CD4-positive, alpha-beta T cell treated with Interleukin-4 for 1 hour (primary cell): ENCODE results near the gene NECTIN2.
"Not testable (repeated sequence)": the region's sequence is repeated elsewhere in the genome, so short reads cannot be mapped to it uniquely, and the experiment has no call there.

ENCODE experiments used
- DNase-seq, 2 donors: peaks; one replicate each; pipeline ENCODE4 v3.0.0-alpha.2; 2020 to 2022

Gene NECTIN2

DNA sequence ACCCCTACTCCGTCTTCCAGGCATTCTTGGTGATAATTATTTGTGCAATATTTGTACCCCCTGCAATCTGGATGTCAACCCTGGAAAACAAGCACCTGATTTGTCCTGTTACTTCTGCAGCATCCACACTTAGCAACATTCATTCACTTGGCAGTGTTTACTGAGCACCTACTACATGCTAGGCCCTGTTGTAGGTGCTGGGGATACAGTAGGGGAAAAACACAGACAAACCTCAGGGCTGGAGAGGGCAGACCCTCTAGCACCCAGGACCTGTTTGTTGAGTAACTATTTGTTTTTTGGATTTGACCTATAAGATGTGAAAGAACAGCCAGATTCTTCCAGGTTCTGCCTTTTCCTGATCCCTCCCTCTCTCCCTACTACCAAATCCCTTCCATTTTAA, 9.5 kb downstream of the NECTIN2 start:
- no peak for DNase-seq

DNA sequence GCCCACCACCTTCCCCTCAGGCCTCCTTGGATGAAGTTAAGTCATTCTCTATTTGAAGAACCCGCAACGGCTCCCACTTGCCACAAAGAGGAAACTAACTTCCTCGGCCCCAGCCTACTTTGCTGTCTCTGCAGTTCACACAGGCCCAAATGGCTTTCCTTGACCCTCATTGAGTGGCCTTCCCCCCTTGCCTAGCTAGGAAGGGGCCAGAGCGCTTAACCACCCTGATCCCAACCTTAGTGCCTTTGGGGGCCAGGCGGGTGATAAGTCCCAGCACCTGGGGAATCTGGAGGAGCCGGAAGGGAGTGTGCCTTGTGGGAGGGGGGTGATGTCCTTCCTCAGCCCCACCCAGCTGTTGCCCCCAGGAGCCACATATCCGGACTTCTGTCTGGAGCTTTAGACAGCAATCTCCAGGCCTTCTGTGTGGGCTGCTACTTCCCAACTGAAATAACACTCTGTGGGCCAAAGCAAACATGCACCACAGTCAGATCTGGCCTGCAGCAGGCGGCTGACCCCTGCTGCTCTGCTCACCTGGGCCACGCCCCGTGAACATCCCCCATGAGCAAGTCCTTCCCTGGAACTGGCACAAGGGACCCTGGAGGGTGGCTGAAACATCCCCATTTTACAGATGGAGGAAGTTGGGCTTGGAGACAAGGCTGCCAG, 10.5 kb downstream of the NECTIN2 start:
- DNase-seq: no peak

DNA sequence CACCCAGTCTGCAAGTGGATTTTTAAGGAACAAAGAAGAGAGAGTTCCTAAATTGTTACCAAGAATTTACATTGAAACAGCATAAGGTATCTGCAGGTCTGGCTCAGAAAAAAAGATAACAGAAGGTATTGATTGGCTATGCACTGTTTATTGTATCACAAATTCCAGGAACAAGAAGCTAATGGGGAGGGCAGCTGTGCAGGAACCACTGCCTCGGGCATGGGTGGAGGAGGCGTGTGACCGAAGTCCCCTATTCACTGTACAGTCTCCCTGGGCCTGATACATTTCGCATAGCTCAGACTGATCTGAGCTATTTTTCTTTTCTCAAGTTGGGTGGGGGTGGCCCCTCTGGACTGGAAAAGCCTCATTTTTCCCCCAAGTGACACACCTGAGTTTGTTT, 11.7 kb downstream of the NECTIN2 start:
- DNase-seq: no peak

DNA sequence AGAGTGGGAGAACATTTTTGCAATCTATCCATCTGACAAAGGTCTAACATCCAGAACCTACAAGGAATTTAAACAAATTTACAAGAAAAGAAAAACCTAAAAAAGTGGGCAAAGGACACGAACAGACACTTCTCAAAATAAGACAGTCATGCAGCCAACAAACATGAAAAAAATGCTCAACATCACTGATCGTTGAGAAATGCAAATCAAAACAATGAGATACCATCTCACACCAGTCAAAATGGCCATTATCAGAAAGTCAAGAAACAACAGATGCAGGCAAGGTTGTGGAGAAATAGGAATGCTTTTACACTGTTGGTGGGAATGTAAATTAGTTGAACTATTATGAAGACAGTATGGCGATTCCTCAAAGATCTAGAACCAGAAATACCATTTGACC, 15.5 kb downstream of the NECTIN2 start:
- DNase-seq: not testable (repeated sequence)

DNA sequence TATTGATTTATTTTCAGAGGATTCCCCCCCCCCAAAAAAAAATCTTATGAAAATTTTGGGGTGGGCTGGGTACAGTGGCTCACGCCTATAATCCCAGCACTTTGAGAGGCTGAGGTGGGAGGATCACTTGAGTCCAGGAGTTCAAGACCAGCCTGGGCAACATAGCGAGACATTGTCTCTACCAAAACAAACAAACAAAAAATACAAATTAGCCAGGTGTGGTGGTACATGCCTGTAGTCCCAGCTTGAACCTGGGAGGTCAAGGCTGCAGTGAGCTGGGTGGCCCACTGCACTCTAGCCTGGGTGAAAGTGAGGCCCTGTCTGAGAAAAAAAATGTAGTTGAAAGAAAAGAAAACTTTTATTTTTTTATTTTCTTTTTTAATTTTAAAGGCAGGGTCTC, 17.9 kb downstream of the NECTIN2 start:
- DNase-seq: no peak

DNA sequence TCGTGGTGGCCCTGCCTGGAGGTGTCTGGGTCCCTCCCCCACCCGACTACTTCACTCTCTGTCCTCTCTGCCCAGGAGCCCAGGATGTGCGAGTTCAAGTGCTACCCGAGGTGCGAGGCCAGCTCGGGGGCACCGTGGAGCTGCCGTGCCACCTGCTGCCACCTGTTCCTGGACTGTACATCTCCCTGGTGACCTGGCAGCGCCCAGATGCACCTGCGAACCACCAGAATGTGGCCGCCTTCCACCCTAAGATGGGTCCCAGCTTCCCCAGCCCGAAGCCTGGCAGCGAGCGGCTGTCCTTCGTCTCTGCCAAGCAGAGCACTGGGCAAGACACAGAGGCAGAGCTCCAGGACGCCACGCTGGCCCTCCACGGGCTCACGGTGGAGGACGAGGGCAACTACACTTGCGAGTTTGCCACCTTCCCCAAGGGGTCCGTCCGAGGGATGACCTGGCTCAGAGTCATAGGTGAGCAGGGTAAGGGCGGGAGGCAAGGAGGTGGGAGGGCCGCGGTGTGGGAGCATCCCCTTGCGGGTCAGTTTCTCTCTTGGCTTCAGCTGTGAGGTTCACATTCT, 19.2 kb downstream of the NECTIN2 start:
- no peak for DNase-seq

DNA sequence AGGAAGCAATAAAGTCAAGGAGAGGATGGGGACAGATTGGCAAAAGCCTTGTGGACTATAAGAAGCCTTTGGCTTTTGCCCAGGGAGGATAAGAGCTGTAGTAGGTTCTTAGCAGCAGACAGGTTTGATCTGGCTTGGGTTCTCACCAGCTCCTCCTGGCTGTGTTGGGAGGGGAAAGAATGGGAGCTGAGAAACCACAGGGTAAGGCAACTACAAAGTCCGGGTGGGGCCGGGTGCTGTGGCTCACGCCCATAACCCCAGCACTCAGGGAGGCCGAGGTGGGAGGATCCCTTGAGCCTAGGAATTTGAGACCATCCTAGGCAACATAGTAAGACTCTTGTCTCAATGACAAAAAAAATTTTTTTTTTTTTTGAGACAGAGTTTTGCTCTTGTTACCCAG, 20.6 kb downstream of the NECTIN2 start:
- no peak for DNase-seq

DNA sequence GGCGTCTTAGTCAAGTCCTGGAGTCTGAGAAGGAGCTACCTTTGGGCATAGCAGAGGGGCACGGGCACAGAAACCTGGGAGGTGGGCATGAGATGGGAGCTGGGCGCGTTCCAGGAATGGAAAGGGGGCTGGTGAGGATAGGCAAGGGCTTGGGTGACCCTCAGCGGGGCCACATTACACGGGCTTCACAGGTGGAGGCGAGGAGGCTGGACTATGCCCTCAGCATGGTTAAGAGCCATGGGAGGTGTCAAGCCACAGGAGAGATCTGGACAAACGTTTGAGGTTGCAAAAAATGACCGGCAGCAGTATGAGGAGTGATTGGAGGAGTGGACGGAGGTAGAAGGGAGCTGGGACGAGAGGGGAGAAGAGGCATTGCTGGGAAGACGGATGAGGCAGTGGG, 21.5 kb downstream of the NECTIN2 start:
- no peak for DNase-seq

DNA sequence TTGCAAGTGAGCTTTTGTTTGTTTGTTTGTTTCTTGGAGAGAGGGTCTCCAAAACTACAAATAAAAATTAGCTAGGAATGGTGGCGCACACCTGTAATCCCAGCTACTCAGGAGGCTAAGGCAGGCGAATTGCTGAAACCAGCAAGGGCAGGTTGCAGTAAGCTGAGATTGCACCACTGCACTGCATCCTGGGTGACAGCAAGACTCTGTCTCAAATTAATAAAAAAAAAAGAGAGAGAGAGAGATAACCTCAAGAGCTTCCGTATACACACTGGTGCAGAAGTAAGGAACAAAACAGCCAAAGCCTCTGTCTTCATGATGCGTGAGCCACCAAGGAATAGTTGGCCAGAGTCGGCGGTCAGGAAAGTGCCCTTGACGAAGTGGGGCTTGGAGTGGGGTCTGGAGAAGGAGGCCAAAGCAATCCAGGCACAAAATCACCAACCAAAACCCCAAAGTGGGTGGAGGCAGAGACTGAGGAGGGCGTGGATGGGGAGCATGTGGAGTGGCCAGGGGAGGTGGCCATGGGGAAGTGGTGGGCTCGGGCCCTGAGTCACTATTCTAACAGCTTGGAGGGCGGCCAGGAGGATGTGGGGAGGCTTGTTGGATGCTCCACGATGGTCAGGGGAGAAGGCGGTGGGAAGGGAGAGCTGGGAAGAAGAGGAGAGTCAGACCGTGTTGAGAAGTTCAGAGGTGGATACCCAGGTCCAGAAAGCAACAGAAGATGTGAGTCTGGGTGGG, 23.8 kb downstream of the NECTIN2 start:
- no peak for DNase-seq

DNA sequence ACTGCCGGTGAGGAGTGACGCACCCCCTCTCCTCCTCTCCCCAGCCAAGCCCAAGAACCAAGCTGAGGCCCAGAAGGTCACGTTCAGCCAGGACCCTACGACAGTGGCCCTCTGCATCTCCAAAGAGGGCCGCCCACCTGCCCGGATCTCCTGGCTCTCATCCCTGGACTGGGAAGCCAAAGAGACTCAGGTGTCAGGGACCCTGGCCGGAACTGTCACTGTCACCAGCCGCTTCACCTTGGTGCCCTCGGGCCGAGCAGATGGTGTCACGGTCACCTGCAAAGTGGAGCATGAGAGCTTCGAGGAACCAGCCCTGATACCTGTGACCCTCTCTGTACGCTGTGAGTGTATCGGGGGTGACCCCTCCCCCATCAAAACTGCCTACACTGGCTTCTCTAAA, 25.7 kb downstream of the NECTIN2 start:
- DNase-seq: no peak

DNA sequence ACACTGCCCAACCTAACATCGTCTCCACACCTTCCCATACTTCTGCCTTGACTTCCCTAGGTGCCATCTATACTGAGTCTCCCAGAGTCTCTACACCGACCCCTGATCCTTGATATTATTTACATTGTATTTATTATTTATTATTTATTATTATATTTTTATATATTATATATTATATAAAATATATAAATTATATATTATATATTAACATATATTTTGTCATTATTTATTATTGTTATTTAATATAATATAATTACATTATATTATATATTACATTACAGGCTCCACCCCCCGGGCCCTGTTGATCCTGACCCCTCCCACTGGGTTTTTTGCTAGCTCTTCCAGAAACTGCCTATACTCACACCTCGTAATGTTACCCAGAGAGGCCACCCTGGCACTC, 26.6 kb downstream of the NECTIN2 start:
- no peak for DNase-seq

DNA sequence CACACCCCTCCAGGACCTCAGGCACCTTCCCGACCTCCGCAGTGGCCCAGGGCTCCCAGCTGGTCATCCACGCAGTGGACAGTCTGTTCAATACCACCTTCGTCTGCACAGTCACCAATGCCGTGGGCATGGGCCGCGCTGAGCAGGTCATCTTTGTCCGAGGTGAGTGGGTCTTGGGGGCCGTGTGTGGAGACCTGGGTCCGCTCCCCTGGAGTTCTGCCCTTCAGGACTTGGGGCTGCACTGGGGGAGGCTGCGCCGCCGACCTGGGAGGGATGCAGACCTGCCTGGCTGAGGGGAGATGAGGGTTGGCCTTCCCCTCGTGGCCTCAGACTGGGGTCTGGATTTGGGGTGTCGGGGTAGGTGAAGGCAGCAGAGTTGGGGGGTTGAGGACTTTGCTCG, 28.2 kb downstream of the NECTIN2 start:
- DNase-seq: no peak

DNA sequence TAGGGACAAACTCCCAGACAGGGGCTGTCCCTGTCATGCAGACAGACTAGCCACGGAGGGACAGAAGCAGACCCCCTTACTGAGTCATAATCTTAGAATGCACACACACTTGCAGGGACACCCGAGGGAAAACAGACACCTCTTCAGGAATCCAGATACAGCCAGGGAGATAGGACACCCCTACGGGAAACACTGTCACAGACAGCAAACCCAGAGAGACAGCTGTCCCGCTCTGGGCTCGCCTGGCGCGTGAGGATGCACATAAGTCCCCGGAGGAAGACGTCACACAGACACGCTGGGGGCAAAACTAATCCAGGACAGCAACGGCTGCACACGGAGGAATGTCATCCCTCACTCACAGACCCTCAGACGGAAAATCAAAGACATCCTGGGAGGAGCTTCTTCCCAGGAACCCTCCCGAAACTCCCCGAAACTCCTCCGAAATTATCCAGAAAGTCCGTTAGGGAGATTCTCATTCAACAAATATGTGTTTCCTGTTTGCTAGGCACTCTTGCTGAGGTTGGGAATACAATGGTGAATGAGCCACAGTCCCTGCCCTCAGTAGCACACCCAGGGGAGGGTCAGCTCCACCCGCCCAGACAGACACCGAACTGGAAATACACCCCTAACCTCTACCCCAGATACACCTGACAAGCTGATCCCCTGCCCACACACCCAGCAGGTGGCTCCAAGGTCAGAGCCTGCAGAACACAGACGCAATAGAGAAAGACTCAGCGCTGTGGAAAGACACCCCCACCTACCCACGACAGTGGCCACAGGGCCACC, 29.8 kb downstream of the NECTIN2 start:
- DNase-seq: no peak

DNA sequence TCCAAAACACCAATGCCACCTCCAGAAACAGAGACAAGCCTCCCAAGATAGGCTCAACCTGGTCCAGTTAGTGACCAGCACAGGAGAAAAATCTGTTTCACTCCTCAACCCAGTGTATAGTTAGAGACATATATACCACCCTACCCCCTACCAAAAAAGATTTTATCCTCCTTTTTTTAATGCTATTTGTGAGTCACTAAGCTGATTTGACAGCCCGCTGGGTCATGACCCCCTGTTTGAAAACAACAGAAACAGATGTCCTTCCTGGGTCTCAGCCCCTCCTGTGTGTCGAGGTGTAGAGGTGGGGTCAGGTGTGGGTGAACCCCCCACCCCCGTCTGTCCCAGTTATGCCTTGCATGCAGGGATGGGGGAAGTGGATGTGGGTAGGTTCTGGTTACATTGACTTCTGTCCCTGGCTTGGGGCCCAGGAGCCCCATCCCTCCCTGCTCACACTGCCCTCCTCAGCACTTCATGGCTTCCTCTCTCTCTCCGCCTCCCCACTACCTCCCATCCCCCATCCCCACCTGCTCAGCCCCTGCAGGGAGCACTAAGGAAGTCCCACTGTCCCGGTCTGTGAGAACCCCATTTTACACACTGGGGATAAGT, 30.9 kb downstream of the NECTIN2 start:
- no peak for DNase-seq

DNA sequence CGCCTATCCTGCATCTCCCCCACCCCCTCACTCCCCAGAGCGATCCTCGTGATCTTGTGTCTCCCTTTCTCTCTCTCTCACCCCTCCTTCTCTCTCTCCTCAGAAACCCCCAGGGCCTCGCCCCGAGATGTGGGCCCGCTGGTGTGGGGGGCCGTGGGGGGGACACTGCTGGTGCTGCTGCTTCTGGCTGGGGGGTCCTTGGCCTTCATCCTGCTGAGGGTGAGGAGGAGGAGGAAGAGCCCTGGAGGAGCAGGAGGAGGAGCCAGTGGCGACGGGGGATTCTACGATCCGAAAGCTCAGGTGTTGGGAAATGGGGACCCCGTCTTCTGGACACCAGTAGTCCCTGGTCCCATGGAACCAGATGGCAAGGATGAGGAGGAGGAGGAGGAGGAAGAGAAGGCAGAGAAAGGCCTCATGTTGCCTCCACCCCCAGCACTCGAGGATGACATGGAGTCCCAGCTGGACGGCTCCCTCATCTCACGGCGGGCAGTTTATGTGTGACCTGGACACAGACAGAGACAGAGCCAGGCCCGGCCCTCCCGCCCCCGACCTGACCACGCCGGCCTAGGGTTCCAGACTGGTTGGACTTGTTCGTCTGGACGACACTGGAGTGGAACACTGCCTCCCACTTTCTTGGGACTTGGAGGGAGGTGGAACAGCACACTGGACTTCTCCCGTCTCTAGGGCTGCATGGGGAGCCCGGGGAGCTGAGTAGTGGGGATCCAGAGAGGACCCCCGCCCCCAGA, 32.2 kb downstream of the NECTIN2 start:
- no peak for DNase-seq

DNA sequence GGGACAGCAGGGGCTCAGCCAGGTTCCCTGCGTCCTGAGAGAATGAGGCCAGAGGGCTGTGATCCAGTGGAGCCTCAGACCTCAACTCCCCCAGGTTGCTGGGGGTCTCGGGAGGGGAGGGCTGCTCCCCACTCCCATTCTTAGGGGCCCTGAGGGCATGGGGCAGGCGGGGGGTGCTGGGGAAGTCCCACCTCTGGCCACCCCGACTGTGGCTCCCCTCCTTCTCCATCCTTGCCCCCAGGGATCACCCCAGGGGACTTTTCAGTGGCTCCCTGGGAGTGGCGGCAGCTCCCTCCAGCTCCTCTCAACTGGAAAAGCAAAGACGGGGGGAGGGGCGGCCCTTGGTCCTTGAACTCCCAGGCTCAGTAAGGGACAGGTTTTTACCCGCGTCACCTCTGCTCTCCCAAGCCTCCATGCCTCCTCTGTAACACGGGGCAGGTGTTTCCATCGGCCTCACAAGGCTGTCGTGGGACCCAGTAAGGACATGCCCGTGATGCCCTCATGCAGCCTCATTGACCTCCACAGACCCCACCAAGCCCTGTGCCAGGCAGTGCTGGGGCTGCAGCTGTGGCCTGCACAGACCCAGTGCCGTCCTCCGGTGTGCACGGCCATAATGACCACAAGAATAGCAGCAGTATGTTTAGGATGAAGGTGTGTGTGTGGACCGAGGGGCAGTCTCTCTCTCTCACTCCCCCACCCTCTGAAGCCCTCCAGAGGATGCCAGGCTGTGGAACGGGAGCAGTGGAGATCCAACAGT, 33.4 kb downstream of the NECTIN2 start:
- no peak for DNase-seq

DNA sequence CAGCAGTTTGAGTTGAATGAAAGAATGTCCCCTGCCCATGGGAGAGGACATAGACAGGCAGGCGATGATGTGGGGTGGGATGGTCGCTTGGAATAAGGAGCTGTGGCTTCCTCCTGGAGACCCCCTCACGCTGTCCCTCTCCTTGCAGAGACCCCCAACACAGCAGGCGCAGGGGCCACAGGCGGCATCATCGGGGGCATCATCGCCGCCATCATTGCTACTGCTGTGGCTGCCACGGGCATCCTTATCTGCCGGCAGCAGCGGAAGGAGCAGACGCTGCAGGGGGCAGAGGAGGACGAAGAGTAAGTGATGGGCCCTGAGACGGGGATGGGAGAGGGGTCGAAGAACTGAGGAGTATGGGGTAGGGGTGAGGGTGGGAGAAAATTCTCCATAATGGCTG, 36.0 kb downstream of the NECTIN2 start:
- DNase-seq: no peak

DNA sequence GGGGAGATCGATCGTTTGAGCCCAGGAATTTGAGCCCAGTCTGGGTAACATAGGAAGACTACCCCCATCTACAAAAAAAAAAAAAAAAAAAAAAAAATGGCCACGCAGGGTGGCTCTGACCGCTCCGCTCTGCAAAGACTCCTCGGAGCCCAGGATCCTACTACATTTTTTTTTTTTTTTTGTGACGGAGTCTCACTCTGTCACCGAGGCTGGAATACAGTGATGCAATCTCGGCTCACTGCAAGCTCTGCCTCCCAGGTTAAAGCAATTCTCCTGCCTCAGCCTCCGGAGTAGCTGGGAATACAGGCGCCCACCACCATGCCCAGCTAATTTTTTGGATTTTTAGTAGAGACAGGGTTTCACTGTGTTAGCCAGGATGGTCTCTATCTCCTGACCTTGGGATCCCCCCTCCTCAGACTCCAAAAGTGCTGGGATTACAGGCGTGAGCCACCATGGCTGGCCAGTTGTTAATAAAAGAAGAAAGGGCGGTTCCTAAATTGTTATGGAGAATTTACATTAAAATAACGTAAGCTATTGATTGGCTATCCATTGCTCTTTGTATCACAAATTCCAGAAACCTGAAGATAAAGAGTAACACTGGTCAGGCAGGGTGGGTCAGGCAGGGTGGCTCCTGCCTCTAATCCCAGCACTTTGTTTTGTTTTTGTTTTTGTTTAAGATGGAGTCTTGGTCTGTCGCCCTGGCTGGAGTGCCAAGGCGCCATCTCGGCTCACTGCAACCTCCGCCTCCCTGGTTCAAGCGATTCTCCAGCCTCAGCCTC, 36.7 kb downstream of the NECTIN2 start:
- not testable (repeated sequence) for DNase-seq

DNA sequence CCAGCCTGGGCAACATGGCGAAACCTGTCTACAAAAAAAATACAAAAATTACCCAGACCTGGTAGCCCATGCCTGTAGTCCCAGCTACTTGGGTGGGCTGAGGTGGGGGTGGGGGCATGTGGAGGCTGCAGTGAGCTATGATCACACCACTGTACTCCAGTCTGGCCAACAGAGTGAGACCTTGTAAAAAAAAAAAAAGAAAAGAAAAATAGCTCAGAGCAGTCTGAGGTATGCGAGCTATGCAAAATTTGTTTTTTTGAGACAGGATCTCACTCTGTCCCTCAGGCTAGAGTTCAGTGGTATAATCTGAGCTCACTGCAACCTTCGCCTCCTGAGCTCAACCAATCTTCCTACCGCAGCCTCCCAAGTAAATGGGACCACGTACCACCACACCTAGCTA, 37.8 kb downstream of the NECTIN2 start:
- DNase-seq: no peak

DNA sequence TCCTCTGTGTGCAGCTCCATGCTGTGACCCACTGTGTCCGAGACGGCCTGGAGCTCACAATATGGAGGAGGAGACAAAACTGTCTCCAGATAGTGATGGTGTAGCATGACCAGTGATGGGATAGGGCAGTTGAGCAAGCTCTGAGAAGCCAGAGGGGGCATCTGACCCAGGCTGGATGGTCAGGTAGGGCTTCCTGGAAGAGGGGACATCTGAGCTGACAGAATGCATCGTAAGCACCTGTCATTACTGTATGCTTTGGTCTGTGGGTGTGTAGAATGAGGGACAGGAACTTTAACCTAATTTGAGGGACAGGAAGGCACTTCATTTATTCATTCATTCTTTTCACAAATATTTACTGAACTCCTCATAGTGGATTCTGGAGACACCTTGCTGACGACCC, 38.5 kb downstream of the NECTIN2 start:
- no peak for DNase-seq

DNA sequence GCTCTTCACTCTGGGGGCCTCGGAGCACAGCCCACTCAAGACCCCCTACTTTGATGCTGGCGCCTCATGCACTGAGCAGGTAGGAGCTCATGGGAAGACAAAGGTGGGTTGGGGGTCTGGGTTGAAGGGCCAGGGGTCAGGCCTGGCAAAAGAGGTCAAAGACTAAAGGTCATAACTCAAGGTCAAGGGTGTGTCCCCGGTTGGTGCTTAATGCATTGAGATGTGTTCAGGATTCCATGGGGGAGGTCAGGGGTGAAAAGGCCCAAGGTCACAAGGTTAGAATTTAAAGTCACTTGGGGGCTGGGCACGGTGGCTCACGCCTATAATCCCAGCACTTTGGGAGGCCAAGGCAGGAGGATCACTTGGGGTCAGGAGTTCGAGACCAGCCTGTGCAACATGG, 40.0 kb downstream of the NECTIN2 start:
- DNase-seq: no peak
